Psoas muscle (tissue), 8 donors: ENCODE measurements around the gene PIK3C2B. TPM values are rescaled to one million over a fixed set of nuclear protein-coding genes. Genes with fewer than 3 reads are reported as not detected.

Source experiments
- ATAC-seq, 4 donors: fragments of 200-7000 bp; cut with Tn5 transposase; one replicate each; pipeline ENCODE4 v1.9.1; 2020; ENCODE audit warnings: moderate library complexity in 3 of 4, mild to moderate bottlenecking in 2 of 4
- DNase-seq, 2 donors: peaks; one replicate each; pipeline ENCODE4 v3.0.0-alpha.2; 2020
- H3K27ac ChIP-seq: fragments of 200-600 bp; one replicate; pipeline ENCODE4 v1.8.0; 2022
- H3K27me3 ChIP-seq, 3 donors: fragments of 200-600 bp in 1 of 3; one replicate each; pipeline versions ENCODE4 v1.6.1 to v1.8.0; 2013 to 2022; ENCODE audit warnings: low read length in 2 of 3, mild to moderate bottlenecking in 2 of 3, moderate library complexity in 1 of 3; ENCODE audit not compliant: insufficient read depth in 3 of 3
- H3K36me3 ChIP-seq, 2 donors: fragments of 200-600 bp in 1 of 2; one replicate each; pipeline versions ENCODE4 v1.6.1 to v1.8.0; 2013 to 2022; ENCODE audit warnings: low read depth in 1 of 2, mild to moderate bottlenecking in 1 of 2, moderate library complexity in 1 of 2; ENCODE audit not compliant: insufficient read depth in 1 of 2
- H3K4me1 ChIP-seq: fragments of 200-600 bp; one replicate; pipeline ENCODE4 v1.8.0; 2022
- H3K4me3 ChIP-seq: fragments of 200-600 bp; one replicate; pipeline ENCODE4 v1.8.0; 2022; ENCODE audit warnings: mild to moderate bottlenecking
- H3K9me3 ChIP-seq: fragments of 200-600 bp; one replicate; pipeline ENCODE4 v1.8.0; 2022
- WGBS, 3 donors: extraction: QIAGEN DNeasy Blood & Tissue Kit; methylation state at CpG; one replicate each; pipeline versions ENCODE4 v1.1.6 to v1.1.7; 2013; 5-methylcytosine and 5-hydroxymethylcytosine counted together
- intact Hi-C, 2 donors: fragments of 100-400 bp; cut with DNase I; formaldehyde crosslinking; loops; one replicate each; pipeline versions ENCODE4 v1.11.0 to v1.14.2; 2022
- polyA plus RNA-seq, 3 donors: library from polyadenylated mRNA; stranded (reverse); fragments of 200-250 nt; gene quantifications; one replicate each; pipeline ENCODE4 v1.2.3, GENCODE V29; 2013
- total RNA-seq, 4 donors: library from RNA; stranded (reverse); fragmentation: NEBNext Ultra II Directional in 2 of 4; extraction: Animal tissue kit (Norgen Biotek cat#: 25700) in 2 of 4; gene quantifications; one replicate each; pipeline versions ENCODE4 v1.2.1 to v1.2.4, GENCODE V29; 2021 to 2023
- TF ChIP-seq, protein P1 (sequence below): fragments of 200-600 bp; IDR thresholded peaks from one replicate; pipeline ENCODE4 v1.8.0; 2022; ENCODE audit warnings: antibody characterized with exemption
- donor health status: healthy with polysubstance abuse.
- donor health status: DM: no; HTN: no; CAD: no; lungs with moderate emphysema.
- donor health status: Bipolar disorder and iron deficiency.
- donor health status: healthy.
- donor health status: DM: yes; HTN: yes; CAD: no.
- donor health status: DM: no; HTN: no; CAD: no.
- donor health status: DM: no; HTN: no; CAD: no.
- donor health status: DM: yes; HTN: yes; CAD: no.

Gene PIK3C2B
- total and polyA plus RNA-seq, 7 donors: 1.9 to 20.9 (median 8.2) TPM

DNA sequence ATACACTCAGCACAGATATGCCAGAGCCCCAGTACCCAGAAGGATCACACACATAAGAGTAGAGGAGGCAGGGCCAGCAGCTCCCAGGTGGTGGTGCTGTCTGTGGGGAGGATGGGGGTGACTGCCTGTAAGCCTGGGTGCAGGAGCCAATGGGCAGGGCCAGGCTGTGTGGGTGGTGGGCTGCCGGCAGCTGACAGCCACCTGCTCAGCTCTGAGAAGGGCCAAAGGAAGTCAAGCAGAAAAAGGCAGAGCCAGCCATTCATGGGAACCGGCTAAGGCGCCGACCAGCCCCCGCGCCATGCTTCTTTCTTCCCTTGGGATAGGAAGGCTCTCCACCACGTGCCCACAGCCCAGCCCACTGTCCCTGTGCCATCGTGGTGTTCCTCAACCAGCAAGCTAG lies 14.1 kb downstream of the PIK3C2B start:
- WGBS, 3 donors: 32 to 45% (median 42%) methylated on average over 8 of the region's 8 CpGs
- H3K27me3 ChIP-seq: no peaks in the 10 kb centered on the region
- H3K4me3 ChIP-seq: no peak overlapping the region
- H3K4me1 ChIP-seq: peaks cover 66% of the 10 kb centered on the region
- intact Hi-C loops: no loop called here
- DNase-seq (no peak), ATAC-seq (no peak)
- no peaks in the 10 kb centered on the region for H3K36me3 ChIP-seq
- H3K9me3 ChIP-seq: no peaks in the 10 kb centered on the region
- H3K27ac ChIP-seq: no peak overlapping the region
- TF ChIP-seq, protein P1, sequence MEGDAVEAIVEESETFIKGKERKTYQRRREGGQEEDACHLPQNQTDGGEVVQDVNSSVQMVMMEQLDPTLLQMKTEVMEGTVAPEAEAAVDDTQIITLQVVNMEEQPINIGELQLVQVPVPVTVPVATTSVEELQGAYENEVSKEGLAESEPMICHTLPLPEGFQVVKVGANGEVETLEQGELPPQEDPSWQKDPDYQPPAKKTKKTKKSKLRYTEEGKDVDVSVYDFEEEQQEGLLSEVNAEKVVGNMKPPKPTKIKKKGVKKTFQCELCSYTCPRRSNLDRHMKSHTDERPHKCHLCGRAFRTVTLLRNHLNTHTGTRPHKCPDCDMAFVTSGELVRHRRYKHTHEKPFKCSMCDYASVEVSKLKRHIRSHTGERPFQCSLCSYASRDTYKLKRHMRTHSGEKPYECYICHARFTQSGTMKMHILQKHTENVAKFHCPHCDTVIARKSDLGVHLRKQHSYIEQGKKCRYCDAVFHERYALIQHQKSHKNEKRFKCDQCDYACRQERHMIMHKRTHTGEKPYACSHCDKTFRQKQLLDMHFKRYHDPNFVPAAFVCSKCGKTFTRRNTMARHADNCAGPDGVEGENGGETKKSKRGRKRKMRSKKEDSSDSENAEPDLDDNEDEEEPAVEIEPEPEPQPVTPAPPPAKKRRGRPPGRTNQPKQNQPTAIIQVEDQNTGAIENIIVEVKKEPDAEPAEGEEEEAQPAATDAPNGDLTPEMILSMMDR: no peak

DNA sequence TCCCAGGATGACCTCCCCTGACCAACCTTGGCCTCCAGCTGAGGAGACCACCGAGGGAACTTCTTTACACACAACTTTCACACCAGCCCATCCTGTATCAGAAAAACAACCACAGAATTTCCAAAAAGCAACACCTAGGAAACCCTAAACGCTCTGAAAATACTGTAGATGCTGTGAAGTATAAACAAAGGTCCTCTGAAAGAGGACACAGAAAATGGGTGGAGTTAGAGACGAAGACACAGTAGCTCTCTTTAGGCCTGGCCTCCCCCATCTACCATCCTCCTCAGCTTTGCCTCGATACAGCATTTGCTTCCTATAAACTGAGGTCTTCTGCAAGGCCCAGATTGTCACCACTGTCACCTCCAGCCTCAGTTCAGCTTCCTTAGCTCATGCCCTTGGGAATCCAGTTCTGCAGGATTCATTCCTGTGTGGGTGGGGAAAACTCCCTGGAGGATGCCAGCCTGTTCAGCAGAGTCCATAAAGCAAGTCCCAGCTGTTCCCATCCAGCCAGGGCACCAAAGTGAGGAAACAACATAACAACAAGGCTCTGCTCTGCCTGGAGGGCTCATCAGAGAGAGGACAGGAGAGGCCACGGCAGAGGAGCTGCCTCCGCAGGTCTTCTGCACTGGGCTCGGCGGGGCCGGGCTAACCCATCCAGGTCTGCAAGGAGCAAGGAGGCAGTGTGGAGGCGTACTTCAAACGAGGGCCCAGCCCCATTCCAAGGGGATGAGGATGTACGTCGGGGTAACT lies 15.0 kb downstream of the PIK3C2B start:
- ATAC-seq (no peak), DNase-seq (no peak)
- Histone ChIP-seq H3K9me3 (no peaks in the 10 kb centered on the region), H3K36me3 (no peaks in the 10 kb centered on the region), H3K27me3 (no peaks in the 10 kb centered on the region), H3K4me3 (no peak overlapping the region), H3K4me1 (peaks cover 75% of the 10 kb centered on the region), H3K27ac (no peak overlapping the region)
- TF ChIP-seq, protein P1: no peak
- WGBS, 3 donors: 66 to 69% (median 68%) methylated on average over 13 of the region's 13 CpGs
- intact Hi-C loops: no loop called here

DNA sequence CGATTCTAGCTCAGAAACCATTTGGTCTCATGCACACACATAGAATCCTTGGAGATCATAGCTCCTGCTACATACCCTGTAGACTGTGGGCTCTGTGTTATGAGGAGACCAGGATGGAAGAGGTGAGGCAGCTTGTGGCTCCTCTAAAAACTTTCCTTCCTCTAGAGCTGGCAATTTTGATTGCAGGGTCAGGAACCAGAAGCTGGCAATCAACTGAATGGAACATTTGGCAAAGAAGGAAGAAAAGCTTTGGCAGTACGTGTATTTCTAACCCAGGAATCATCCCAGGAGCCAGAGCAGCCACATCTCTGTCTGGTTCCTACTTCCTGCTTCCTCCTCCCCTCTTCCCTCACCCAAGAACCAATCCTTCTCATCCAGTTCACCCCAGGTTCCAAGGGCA lies 15.7 kb downstream of the PIK3C2B start:
- DNase-seq: no peak
- TF ChIP-seq, protein P1: no peak
- H3K36me3 ChIP-seq: no peaks in the 10 kb centered on the region
- H3K4me3 ChIP-seq: no peak overlapping the region
- ATAC-seq: no peak
- WGBS, 3 donors: 47 to 49% (median 47%) methylated on average over 2 of the region's 2 CpGs
- H3K9me3 ChIP-seq: no peaks in the 10 kb centered on the region
- H3K4me1 ChIP-seq: peaks cover 79% of the 10 kb centered on the region
- H3K27me3 ChIP-seq: no peaks in the 10 kb centered on the region
- intact Hi-C loops: no loop called here
- no peak overlapping the region for H3K27ac ChIP-seq

DNA sequence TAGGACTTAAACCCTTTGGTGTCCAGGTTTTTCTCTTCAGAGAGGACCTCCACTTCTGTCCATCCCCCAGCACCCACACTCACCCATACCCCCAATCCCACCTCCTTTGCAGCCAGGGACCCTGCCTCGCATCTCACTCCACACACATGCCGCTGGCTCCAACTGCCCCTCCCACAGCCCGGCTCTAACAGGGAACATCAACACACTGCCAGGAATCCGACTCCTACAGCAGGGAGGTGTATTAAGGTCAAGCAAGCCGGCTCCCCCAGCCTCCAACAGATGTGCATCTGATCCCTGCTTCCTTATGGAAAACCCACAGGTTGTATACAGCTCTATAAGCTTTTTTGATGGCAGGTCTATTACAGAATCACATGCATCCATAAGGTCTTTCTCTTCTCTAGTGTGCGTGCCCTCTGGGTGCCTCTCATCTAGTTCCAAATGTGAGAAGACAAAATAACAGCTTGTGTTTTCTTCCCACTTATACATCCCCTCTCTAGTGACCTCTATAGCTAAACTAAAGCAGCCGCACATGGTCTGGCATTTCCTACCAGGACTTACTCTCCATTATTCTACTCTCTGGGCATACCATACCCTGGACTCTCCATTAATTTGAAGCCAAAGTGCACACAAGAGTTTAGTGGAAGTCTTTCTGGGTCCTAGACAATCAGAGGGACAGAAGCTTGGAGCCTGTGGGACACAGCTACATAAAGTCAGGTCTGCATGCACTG lies 16.3 kb downstream of the PIK3C2B start:
- Histone ChIP-seq H3K4me1 (peaks cover 79% of the 10 kb centered on the region), H3K27ac (no peak overlapping the region), H3K27me3 (no peaks in the 10 kb centered on the region), H3K4me3 (no peak overlapping the region), H3K36me3 (no peaks in the 10 kb centered on the region), H3K9me3 (no peaks in the 10 kb centered on the region)
- no peak for DNase-seq
- TF ChIP-seq, protein P1: no peak
- intact Hi-C loops: no loop called here
- 25 to 35% (median 27%) methylated on average over 7 of the region's 7 CpGs for WGBS, 3 donors
- ATAC-seq: peak; percentile 36 to 71 (median 52)
